ENCODE results near the gene ORAI1.
"Not testable (repeated sequence)": the region's sequence is repeated elsewhere in the genome, so short reads cannot be mapped to it uniquely, and the experiment has no call there.

Gene ORAI1

DNA sequence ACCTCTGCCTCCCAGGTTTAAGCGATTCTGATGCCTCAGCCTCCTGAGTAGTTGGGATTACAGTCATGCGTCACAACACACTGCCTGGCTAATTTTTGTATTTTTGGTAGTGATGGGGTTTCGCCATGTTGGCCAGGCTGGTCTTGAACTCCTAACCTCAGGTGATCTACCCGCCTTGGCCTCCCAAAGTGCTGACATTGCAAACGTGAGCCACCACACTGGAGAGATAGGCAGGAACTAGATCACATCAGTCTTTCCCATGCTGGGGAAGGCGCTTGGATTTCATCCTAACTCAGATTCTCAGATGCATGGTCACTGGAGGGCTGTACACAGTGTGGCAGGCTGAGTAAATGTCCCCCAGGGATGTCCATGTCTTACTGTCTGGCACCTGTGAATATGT is 18.0 kb upstream of the ORAI1 start:
- no peak for DNase-seq

DNA sequence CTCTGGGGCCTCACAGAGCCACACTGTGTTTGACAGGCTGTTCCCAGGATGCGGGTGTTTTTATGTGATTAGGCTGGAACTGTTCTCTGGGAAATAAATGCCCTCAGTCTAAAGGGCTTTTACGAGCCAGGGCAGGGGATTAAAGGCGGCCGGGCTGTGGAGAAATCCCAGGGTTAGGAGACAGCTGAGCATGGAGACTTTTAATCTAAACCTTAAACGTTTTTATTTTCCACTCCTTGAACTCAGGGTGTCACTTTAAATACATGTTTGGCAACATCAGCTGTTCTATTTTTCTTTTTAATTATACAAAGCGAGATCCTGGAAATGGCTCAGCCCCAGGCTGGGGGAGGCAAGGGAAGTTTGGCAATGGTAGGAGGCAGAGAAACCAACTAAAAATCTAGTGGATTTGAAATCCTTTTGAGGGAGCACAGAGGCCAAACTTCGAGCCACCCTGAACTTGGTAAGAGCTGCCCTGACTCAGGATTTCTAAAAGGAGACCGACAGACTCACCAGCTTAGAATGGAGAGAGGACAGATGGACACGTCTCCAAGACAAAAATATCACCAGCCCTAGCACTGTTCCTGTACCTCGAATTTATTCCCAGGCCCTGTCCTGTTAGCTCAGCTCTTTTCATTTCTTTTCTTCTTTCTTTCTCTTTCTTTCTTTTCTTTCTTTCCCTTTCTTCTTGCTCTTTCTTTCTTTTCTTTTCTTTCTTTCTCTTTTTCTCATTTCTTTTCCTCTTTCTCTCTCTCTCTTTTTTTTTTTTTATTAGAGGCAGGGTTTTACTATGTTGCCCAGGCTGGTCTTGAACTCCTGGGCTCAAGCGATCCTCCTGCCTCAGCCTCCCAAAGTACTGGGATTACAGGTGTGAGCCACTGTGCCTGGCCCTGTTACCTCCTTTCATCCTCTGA is 15.8 kb upstream of the ORAI1 start:
- no peak for DNase-seq

DNA sequence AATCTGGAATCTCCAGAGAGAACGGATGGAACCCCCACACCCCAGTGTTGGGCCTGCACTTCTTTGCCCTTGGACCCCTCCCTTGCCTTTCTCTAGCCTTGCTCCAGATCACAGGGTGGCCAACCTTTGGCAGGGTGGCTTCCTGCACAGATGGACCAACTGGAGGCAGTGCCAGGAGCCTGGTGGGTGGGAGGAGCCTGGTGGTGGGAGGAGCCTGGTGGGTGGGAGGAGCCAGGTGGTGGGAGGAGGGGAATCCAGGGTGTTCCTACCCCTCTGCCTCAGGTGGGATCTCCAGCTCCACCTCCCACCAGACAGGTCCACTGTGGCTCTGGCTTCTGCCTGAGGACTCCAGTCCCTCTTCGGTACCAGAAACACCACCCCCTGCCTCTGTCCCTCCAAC is 15.0 kb upstream of the ORAI1 start:
- no peak for DNase-seq

DNA sequence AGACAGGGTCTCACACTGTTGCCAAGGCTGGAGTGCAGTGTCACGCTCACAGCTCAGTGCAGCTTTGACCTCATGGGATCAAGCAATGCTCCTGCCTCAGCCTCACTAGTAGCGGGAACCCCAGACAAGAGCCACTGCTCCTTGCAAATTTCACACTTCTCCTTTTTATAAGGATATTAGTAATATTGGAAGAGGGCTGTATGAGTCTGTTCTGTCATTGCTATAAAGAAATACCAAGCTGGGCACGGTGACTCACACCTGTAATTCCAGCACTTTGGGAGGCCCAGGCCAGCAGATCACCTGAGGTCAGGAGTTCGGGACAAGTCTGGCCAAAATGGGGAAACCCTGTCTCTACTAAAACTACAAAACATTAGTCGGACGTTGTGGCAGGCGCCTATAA is 12.9 kb upstream of the ORAI1 start:
- DNase-seq = no peak

DNA sequence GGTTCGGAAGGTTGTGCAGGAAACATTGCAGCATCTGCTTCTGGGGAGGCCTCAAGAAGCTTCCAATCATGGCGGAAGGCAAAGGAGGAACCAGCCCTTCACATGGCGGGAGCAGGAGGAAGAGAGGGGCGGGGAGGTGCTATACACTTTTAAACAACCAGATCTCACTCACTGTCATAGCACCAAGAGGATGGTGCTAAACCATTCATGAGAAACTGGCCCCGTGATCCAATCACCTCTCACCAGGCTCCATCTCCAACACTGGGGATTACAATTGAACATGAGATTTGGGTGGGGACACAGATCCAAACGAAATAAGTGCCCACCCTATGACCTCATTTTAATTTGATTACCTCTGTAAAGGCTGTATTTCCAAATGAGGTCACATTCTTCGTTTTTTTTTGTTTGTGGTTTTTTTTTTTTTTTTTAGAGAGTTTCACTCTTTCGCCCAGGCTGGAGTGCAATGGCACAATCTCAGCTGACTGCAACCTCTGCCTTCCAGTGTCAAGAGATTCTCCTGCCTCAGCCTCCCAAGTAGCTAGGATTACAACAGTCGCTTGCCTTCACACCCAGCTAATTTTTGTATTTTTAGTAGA is 11.4 kb upstream of the ORAI1 start:
- DNase-seq = no peak

DNA sequence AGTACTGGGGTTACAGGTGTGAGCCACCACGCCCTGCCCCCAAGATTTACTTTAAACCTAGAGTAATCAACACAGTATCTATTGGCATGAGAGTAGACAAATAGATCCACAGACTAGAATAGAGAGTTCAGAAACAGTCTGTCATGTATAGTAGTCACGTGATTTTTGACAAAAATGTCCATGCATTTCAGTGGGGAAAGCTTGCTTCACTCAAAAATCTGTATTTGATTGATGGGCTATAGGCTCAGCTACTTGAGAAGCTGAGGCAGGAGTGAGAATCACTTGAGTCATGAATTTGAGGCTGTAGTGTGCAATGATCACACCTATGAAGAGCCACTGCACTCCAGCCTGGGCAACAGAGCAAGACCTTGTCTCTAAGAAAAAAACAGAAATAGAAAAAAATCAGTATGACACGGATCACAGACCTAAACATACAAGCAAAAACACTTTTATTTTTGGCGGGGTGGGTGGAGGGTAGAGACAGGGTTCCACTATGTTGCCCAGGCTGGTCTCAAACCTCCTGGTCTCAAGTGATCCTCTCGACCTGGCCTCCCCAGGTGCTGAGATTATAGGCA is 7.6 kb upstream of the ORAI1 start:
- DNase-seq = no peak

DNA sequence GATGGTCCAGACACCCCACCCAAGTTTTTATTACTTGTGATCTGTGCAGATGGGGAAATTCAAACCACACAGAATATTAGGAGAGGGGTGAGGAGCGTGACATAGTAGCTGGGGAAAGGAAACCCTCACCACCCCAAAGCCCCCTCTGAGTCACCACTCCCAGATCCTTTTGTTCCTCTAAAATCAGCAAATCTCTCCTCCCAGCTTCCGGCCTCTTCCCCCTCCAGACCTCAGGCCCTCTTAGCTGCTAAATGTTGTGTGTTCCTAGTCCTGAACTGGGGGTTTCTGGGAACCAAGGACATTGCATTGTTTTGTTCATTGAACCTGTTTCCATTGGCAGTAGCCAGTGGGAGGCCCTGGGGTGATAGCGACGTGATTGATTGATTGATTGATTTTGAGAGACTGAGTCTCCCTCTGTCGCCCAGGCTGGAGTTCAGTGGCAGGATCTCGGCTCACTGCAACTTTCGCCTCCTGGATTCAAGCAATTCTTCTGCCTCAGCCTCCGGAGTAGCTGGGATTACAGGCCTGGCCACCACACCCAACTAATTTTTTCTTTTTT is 5.9 kb upstream of the ORAI1 start:
- DNase-seq = no peak

DNA sequence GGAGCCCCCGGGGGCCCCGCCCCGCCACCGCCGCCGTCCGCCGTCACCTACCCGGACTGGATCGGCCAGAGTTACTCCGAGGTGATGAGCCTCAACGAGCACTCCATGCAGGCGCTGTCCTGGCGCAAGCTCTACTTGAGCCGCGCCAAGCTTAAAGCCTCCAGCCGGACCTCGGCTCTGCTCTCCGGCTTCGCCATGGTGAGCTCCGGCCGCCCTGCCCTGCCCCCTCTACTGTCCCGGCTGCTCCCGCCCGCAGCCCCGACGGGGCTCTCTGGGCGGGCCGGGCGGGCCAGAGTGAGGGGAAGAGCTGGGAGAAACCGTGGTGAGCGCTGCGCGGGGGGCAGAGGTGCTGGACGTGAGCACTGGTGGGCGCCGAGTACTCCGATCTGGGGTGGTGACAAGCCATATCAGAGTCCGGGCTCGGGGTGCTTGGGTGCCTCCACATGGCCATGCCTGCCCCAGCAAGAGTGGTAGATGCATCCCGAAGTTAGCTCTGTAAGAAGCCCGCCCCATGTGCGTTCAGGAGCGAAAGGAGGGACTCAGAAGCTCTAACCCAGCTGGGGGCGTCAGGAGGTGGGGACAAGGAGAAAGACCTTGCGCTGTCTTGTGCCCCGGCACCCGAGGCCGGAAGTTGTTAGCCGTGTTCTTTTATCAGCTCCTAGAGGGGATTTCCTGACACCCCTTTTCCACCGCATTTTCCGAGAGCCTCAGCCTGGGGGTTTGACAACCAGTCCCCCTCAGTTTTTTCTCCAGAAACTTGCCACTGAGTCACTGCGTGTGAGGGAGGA is 717 bp downstream of the ORAI1 start:
- DNase-seq = peak; percentile 50

DNA sequence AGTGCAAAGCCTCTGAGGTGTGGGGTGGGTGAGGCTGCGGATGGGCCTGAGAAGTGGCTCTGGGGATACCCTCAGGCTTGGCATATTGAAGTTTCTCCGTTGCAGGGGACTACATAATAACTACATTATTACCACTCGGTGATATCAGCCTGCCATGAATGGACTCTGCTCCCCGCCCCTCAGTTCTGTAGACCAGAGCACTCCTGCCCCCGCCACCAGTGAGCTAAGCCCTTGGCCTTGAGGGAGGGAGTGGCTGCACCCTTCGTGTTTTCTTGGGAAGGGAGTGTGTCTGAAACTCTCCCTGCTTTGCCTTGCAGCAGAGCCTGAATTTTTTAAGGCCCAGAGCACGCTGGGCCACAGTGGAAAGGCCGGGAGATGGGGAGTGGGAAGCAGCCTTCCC is 1.7 kb downstream of the ORAI1 start:
- no peak for DNase-seq

DNA sequence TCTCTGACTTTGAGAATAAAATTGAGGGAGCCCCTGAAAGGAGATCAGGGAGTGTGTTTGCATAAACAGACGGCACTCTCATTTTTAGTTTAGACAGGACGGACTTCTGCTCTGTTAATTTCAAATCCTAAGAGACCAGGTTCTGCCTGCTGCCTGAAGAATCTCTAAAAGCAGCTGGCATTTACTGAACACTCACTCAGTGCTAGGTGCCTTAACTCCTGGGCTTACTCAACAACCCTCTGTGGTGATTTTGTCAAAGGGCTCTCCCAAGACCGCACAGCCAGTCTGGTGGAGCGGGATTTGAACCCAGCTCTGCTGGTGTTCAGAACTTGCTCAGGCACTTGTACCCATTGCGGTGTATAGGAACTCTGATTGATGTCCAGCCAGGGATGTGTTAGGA is 2.2 kb downstream of the ORAI1 start:
- DNase-seq = no peak

DNA sequence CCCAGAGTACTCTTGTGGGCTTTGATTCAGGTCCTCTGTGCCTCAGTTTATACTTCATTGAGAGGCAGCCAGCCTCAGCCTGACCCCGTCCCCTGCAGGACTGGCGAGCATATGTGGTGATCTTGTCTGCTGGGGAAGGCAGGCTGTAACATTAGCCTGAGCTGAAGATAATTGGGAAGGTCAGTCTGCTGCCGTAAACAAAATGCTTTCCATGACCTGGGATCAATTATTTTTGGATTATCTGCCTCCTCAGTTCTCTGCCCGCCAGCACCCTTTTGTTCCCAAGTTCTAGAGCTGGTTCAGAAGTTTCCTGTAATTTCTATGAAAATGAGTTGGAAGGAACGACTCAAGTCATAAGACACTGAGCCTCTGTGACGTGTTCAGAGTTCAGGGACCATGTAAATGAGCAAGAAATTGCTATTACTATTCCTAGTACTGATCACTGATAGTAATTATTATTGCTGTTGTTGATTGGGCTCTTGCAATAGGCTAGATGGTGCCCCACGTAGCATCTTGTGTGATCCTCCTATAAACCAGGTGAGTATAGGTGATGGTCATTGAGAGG is 4.5 kb downstream of the ORAI1 start:
- DNase-seq = no peak

DNA sequence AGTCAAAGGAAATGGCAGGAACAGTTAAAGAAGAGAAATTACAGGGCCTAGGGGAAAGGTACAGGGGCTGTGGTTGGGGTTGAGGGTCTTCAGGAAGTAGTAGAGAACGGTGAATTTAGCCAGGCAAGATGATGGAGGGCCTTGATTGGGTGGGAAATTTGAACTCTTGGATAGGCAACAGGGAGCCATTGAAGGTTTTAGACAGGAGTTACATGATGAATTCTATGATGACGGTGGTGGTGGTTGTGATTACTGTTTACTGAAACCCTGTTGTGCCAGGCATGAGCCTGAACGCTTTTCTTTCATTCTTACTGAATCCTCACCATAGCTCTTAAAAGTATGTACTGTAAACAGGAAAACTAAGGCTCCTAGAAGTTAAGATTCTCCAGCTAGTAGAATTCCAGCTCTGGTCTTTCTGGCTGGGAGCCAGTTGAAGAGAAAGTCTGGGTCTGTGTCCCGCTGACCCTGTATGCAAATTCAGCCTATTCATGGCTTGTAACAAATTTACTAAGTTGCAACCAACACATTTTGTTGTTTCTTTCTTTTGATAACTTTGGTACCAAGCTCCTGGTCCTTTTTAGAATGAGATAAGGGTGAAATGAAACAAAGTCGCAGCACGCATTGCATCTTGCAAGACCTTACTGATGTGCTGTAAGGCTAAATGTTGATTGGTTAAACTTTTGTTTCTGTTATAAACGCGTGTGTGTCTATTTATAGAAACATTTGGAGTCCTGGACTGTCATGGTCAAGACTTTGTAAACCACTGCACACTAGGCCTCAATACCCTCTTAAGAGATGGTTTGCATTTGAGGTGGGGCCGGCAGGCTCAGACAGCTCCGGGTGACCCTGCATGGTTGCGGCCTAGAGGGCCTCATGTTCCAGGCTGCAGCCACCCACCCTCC is 6.0 kb downstream of the ORAI1 start:
- DNase-seq = no peak

DNA sequence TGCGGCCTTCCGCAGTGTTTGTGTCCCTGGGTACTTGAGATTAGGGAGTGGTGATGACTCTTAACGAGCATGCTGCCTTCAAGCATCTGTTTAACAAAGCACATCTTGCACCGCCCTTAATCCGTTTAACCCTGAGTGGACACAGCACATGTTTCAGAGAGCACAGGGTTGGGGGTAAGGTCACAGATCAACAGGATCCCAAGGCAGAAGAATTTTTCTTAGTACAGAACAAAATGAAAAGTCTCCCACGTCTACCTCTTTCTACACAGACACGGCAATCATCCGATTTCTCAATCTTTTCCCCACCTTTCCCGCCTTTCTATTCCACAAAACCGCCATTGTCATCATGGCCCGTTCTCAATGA is 7.5 kb downstream of the ORAI1 start:
- not testable (repeated sequence) for DNase-seq

DNA sequence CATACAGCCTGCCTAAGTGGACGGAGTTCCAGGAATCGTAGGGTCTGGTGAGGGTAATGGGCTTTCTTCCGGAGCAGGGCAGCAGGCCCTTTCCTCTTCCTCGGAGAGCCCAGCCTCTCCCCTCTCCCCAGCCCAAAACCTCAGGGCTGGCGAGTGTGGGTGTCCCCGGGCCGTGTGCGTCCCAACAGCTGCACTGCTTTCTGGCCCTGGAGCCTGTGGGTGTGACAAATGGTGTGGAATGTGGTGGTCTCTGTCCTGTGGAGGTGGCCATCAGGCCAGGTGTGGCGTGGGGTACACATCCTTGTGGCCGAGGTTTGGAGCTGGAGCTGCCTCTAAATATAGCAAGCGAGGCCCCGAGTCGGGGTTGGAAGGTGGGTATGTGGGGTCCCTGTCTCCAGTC is 8.5 kb downstream of the ORAI1 start:
- peak; percentile 22 for DNase-seq

DNA sequence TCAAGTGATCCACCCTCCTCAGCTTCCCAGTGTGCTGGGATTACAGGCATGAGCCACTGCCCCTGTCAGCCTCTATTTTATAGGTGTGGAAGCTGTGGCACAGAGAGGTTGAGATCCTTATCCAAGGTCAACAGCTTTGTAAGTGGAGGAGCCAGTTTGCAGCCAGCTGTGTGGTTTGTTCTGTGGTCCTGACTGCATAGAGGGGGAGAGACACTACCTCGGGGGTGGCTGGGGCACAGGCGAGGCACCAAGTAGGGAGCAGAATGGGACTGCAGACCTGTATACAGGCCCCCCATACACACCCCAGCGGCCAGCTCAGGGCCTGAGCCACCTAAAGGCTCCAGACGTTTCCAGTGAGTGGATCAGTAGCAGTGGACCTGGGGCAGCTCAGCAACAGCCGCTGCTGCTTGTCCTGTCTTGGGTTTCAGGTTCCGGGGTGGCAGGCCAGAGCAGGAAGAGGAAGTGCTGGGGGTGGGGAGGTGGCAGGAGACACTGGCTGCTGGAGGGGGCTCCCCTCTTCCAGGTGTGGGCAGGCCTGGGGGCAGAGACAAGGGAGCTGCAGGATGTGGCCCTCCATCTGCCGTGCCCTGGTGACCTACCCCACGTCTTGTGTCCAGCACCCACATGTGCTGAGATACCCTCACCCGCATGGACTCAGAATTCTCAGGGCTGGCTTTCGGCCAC is 11.0 kb downstream of the ORAI1 start:
- DNase-seq = peak; percentile 59

DNA sequence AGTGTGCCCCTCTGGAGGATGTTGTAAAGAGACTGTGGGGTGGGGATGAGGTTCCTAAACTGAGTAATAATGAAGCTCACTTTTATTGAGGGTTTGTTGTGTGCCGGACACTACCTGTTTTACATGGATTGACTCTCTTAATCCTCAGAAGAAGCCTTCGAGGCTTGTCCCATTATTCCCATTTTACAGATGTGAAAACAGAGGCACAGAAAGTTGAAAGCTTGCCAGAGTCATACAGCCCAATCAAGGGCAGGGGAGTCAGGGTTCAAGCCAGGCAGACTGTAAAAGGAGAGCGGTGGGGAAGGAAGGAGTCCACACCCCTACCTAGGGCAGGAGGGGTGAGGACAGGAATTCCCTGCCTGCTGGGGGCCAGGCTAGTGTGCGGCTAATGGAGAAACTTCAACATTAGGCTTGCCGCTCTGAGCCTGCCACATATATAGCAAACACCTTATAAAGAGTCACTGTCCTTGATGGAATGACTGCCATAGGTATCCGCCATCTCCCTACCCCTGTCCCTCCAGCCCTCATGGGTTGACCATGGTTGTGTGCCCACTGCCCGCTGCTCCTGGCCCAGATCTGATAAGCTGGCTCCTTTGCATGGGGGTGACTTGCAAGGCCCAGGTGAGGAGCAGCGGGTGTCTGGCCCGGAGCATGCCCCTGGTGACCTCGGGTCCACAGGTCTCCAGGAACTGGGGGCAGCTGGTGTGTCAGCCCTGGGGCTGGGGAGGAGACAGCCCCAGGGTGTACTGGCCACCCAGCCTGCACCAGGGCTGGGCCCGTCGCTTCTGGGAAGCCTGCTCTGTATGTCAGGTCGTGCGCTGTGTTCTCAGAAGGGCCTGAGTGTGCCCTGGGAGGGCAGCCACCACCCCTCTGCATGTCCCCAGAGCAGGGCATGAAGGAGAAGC is 12.2 kb downstream of the ORAI1 start:
- DNase-seq = no peak

DNA sequence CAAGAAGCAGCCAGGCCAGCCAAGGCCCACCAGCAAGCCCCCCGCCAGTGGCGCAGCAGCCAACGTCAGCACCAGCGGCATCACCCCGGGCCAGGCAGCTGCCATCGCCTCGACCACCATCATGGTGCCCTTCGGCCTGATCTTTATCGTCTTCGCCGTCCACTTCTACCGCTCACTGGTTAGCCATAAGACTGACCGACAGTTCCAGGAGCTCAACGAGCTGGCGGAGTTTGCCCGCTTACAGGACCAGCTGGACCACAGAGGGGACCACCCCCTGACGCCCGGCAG is 15.0 kb downstream of the ORAI1 start:
- no peak for DNase-seq

DNA sequence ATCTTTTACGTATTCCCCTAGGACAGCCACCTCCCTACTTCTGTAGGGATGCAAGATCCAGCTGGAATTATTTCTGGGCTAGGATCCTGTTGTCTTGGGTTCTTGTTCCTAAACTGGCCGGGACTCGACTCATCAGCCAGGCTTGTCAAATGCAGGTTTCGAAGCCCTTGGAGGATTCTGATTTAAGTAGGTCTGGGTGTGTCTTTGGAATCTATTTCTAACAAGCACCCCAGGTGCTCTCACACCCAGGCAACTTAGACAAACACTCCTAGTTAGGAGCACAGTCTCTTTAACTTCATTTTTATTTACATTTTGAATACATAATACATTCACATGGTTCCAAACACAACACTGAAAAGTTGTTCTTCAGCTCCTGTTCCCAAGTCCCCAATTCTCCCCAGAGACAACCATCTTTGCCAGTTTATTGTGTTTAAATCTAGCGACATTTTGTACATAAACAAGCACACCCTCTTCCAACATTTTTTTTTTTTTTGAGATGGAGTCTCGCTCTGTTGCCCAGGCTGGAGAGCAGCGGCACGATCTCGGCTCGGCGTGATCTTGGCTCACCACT is 22.2 kb downstream of the ORAI1 start:
- DNase-seq = no peak

DNA sequence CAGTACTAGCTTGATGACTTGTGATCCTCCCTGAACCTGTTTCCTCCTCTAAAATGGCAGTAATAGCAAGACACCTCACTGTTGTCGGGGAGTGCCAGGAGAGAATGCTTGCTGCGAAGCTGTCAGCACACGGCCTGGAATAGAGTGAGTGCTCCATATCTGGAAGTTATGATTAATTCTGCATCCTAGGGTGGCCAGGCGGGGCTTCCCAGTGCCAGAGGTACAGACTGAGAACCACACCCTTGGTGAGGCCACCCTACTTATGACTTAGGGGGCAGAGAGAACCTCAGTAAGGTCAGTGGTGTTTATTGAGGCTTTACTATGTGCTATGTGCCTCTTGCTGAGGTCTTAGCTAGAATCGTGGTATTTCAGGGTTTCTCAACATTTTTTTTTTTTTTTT is 23.0 kb downstream of the ORAI1 start:
- no peak for DNase-seq

DNA sequence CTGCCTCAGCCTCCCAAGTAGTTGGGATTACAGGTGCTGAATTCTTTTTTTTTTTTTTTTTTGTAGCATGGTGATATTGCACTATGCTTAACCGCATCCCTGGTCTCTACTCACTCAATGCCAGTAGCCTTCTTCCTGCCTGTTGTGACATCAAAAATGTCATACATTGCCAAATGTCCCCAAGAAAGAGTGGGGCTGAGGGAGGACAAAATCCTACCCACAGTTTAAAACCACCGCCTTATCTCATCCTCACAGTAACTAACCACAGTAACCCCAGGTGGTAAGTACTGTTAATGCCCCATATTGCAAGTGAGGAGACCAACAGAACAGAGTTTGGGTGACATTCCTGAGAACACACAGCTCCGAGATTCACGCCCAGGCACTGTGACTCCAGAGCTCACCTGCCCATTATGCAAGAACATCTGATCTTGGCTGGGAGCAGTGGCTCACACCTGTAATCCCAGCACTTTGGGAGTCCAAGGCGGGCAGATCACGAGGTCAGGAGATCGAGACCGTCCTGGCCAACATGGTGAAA is 23.6 kb downstream of the ORAI1 start:
- DNase-seq = peak; percentile 100
